HG02678 (cell line): Measurements from ENCODE around the gene SIRT6.
"Not testable (repeated sequence)": the region's sequence is repeated elsewhere in the genome, so short reads cannot be mapped to it uniquely, and the experiment has no call there.

Experiments
- ATAC-seq: cut with Tn5 transposase; IDR thresholded peaks from one replicate; pipeline ENCODE4 v1.9.1; 2021; ENCODE audit warnings: mild to moderate bottlenecking, moderate library complexity; ENCODE audit not compliant: unreplicated experiment

The SIRT6 gene

DNA sequence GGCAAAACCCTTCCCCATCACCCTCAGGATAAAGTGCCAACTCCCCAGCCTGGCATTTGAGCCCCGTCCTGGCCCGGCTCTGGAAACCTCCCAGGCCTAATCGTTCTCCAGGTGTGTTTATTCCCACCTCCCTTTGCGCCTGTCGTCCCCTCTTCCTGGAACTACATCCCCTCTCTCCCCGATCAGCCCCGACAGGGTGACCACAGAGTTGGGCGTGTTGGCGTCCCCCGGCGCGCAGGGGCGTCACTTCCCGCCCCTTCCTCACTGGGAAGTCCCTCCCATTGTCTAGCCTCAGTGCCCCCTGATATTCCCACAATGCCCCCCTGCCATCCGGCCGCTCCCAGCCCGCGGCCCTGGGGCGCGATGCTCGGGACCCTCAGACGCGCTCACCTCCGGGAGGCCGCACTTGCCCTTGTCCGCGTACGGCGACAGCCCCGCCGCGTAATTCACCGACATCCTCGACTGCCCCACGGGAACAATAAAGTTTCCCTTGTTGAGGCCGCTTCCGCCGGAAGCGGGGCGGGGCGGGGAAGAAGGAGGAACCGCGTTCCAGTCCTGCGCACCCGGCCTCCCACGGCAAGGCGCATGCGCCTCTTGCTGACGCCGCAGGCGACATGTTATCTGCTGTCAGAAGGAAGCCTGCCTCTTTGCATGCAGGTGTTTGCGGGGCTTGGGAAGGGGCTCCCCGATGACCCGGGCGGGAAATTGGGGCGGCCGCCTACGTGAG, at the start of gene SIRT6, which contains the start of gene ANKRD24:
Gene SIRT6 (minus strand): TSS at position 480 of the 727 bp plus-strand sequence. CDS start 24 bp downstream, at position 456.
Gene ANKRD24 (plus strand): TSS at position 606 of the 727 bp plus-strand sequence. CDS start 3,737 bp downstream, outside the sequence.
- peak; percentile 76 for ATAC-seq

DNA sequence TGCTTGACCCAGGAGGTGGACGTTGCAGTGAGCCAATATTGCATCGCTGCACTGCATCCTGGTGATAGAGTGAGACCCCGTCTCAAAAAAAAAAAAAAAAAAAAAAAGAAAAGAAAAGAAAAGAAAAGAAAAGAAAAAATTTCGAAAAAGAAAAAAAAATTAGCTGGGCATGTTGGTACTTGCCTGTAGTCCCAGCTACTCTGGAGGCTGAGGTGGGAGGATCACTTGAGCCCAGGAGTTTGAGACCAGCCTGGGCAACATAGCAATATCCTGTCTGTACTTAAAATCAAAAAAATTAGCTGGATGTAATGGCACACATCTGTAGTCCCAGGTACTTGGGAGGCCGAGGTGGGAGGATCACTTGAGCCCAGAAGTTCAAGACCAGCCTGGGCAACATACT, 49.8 kb upstream of the SIRT6 start:
- ATAC-seq, result not testable (repeated sequence)

DNA sequence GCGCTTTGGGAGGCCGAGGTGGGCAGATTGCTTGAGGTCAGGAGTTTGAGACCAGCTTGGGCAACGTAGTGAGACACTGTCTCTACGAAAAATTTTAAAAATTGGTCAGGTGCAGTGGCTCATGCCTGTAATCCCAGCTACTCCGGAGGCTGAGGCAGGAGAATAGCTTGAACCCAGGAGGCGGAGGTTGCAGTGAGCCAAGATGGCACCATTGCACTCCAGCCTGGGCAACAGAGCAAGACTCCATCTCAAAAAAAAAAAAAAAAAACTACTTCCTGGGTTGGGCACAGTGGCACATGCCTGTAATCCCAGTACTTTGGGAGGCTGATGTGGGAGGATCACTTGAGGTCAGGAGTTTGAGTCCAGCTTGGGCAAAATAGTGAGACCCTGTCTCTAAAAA, 49.2 kb upstream of the SIRT6 start:
- ATAC-seq, result not testable (repeated sequence)

DNA sequence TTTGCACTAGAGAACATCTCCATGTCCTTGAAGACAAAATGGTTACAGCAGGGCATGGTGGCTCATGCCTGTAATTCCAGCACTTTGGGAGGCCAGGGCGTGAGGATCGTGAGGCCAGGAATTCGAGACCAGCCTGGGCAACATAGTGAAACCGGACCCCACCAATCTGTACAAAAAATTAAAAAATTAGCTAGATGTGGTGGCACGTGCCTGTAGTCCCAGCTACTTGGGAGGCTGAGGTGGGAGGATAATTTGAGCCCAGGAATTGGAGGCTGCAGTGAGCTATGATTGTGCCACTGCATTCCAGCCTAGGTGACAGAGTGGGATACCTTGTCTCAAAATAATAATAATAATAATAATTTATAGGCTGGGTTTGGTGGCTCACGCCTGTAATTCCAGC, 47.9 kb upstream of the SIRT6 start:
- not testable (repeated sequence) for ATAC-seq

DNA sequence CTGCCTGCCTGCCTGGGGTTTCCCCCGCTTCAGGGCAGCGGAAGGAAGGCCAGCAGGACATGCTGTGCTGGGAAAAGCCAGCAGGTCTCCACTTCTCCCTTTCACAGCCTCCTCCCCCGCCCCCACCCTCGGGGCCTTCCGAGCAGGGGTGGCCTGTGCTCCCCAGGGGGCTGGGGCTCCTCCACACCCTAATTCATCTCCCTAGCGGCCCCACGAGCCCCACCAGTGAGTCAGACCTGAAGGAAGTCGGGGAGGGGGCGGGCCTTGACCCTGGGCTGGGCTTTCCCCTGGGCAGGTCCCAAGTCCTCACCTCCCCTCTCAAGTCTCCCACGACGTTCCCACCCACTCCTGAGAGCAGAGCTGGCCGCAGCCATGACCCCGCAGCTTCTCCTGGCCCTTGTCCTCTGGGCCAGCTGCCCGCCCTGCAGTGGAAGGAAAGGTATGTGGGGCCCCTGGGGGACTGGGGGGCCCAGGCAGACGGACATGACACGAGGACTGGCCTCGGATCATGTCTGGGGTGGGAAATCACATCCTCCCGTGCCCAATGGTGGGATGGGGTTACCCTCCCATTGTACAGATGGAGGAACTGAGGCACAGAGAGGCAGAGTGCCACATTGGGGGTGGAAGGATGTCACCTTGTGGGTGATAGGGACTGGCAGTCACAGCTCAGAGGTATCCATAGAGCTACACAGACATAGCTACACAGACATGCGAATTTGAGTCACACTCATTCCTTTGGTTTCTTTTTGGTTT, 47.0 kb upstream of the SIRT6 start, which contains the start of gene EBI3:
Gene EBI3 (plus strand): TSS at position 345 of the 753 bp plus-strand sequence. CDS start 28 bp downstream, at position 373.
- peak; percentile 55 for ATAC-seq

DNA sequence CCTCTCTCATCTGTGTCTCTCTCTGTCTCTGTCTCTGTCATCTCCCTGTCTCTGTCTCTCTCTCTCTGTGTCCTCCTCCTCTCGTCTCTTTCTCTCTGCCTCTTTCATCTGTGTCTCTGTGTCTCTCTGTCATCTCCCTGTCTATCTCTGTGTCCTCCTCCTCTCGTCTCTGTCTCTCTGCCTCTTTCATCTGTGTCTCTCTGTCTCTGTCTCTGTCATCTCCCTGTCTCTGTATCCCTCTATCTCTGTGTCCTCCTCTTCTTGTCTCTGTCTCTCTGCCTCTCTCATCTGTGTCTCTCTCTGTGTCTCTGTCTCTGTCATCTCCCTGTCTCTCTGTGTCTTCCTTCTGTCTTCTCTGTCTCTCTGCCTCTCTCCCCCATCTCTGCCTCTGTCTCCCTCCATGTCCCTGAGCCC, 46.4 kb upstream of the SIRT6 start:
- no peak for ATAC-seq

DNA sequence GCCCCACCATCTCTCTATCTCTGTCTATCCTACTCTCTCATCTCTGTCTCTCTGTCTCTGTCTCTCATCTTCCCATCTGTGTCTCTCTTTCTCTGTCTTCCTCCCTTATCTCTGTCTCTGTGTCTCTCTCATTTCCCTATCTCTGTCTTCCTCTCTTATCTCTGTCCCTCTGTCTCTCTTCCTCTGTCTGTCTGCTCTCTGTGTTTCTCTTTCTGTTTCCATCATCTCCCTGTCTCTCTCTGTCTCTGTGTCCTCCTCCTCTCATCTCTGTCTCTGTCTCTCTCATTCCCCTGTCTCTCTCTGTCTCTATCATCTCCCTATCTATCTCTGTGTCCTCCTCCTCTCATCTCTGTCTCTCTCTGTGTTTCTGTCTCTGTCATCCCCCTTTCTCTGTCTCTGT, 45.4 kb upstream of the SIRT6 start:
- ATAC-seq, result no peak

DNA sequence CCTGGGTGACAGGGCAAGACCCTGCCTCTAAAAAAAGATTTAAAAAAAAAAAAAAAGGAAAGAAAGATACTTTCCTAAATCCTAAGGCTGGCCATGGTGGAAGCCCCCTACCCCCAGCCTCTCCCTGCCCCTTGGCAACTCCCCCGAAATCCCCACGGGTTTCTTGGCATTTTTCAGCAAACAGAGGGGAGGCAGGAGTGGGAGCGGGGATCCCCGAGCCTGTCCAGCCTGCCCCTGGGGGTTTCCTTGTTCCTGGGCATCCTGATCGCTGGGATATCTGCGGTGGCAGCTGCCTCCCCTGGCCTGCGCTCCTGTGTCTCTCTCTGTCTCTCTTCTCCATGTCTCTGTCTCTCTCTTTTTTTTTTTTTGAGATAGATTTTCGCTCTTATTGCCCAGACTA, 43.5 kb upstream of the SIRT6 start:
- ATAC-seq, result no peak

DNA sequence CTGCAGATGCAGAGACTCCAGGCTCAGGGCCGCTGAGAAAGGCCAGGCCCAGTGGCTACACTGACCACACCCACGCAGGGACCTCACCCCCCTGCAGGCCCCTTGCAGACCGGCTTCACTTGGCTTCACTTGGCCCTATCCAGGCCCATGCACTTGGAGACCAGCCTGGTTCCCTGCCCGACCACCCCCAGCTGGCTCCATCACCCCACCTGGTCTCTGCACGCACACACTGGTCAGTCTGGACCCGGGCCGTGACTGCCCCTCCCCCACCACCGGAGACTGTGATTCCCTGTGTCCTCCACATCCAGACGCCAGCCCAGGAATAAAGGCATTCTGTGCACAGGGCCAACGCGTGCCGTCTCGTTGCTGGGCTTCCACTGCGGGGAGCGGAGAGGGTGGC, 42.1 kb upstream of the SIRT6 start:
- ATAC-seq, result no peak

DNA sequence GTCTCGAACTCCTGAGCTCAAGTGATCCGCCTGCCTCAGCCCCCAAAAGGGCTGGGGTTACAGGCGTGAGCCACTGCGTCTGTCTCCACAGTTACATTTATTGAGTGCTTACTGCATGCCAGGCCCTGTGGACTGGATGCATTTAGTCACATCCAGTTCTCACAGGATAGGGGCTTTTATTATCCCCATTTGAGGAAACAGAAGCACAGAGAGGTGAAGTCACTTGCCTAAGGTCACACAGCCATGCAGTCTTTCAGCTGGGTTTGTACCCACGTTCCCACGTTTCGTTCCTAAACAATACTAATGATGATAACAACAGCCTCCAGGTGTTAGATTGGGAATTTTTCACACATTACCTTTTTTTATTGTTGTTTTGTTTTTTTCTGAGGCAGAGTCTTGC, 37.8 kb upstream of the SIRT6 start:
- ATAC-seq, result no peak

DNA sequence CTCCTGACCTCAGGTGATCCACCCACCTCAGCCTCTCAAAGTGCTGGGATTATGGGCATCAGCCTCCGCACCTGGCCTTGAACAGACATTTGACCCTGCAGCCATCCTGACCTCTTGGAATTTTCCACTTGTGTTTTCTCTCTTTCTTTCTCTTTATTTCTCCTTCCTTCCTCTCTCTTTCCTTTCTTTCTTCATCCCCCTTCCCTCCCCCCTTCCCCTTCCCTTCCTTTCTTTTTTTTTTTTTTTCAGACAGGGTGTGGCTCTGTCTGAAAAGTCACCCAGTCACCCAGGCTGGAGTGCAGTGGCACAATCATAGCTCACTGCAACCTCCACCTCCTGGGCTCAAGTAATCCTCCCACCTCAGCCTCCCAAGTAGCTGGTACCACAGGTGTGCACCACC, 36.2 kb upstream of the SIRT6 start:
- ATAC-seq, result not testable (repeated sequence)

DNA sequence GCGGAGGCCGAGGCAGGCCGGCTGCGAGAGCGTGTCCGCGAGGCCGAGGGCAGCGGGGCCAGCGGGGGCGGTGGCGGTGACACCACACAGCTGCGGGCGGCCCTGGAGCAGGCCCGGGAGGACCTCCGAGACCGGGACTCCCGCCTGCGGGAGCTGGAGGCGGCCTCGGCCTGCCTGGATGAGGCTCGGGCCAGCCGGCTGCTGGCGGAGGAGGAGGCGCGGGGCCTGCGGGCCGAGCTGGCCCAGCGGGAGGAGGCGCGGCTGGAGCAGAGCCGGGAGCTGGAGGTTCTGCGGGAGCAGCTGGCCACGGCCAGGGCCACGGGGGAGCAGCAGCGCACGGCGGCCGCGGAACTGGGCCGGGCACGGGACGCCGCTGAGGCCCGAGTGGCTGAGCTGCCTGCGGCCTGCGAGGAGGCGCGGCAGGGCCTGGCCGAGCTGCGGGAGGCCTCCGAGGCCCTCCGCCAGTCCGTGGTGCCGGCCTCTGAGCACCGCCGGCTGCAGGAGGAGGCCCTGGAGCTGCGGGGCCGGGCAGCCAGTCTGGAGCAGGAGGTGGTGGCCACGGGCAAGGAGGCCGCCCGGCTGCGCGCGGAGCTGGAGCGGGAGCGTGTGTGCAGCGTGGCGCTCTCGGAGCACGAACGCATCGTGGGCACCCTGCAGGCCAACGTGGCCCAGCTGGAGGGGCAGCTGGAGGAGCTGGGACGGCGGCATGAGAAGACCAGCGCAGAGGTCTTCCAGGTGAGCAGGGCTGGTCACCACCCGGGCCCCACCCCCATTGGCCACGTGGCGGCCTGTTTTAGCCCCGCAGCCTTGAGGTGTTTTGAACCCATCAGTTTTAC, 35.3 kb upstream of the SIRT6 start:
- ATAC-seq, result no peak

DNA sequence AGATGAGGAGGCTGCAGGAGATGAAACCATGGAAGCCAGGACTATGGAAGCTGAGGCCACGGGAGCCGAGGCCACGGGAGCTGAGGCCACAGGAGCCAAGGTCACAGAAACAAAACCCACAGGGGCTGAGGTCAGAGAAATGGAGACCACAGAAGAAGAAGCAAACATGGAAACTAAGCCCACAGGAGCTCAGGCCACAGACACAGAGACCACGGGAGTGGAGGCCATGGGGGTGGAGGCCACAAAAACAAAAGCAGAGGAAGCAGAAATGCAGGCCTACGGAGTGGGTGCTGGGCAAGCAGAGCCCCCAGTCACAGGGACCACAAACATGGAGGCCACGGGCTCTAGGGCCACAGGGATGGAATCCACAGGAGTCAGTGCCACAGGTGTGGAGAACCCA, 34.5 kb upstream of the SIRT6 start:
- ATAC-seq, result no peak

DNA sequence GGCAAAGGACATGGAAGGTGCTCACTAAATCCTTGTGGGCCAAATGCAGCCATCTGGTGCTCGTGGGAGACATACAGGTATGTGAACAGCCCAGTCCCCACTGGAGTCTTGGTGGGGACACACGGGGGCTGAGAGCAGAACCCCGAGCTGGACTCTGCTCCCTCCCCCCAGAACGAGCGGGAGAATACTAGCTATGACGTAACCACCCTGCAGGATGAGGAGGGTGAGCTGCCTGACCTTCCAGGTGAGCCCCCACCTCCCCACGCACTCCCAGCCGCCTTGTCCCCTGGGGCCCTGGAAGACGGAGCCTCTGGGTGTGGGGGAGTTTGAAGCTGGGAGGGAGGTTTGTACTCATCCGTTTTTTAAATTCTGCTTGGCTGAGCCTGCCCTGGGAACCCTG, 33.4 kb upstream of the SIRT6 start:
- ATAC-seq, result no peak

DNA sequence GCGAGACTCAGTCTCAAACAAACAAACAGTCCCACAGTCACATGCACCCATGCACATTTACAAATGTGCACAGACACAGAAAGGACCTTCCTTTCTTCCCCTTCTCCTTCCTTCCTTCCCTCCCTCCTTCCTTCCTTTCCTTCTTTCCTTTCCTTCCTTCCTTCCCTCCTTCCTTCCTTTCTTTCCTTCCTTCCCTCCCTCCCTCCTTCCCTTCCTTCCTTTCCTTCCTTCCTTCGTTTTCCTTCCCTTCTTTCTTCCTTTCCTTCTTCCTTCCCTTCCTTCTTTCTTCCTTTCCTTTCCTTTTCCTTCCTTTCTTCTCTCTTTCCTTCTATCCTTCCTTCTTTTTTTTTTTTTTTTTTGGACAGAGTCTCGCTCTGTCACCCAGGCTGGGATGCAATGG, 30.8 kb upstream of the SIRT6 start:
- ATAC-seq, result no peak

DNA sequence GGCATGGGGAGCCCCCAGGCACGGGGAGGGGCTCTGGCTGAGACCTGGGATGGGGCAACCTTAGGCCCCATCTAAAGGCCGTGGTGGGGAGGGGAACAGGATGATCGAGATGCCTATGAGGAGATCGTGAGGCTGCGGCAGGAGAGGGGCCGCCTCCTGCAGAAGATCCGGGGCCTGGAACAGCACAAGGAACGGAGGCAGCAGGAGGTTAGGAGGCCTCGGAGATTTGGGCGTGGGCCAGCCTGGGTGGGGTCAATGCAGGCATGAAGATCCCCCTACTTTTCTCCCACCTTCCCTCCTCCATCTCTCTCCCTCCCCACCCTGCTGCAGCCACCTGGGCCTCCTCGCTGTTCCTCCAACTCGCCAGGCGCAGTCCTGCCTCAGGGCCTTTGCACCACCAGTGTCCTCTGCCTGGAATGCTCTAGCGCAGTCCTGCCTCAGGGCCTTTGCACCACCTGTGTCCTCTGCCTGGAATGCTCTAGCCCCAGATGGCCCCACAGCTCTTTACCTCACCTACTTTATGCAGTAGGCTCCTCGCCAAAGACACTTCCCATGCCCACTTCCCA, 27.9 kb upstream of the SIRT6 start:
- no peak for ATAC-seq

DNA sequence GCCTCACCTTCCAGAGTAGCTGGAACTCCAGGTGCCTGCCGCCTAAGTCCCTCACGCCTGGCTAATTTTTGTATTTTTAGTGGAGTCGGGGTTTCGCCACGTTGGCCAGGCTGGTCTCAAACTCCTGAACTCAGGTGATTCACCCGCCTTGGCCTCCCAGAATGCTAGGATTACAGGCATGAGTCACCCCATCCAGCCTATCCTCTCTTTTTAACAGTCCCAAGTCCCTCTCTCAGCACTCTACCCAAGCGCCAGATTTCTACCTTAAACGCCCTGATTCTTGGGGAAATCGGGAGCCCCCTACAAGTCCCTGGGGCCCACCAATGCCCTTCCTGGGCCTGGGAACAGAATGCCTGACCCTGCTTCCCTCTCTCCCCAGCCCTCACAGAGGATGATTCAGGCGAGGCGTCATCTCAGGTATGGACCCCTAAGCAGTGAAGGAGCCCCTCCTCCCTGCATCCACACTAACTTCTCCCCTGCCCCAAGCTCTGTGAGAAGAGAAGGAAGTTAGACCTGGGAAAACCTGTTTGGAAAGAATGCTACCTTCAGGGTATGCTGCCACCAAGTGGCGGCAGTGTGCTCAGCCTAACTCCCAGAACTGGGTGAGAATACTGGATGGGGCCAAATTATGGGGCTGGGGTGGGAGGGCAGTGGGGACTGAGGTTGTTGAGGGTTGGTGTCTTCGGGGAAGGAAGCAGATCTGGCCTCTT, 26.2 kb upstream of the SIRT6 start:
- ATAC-seq, result no peak

DNA sequence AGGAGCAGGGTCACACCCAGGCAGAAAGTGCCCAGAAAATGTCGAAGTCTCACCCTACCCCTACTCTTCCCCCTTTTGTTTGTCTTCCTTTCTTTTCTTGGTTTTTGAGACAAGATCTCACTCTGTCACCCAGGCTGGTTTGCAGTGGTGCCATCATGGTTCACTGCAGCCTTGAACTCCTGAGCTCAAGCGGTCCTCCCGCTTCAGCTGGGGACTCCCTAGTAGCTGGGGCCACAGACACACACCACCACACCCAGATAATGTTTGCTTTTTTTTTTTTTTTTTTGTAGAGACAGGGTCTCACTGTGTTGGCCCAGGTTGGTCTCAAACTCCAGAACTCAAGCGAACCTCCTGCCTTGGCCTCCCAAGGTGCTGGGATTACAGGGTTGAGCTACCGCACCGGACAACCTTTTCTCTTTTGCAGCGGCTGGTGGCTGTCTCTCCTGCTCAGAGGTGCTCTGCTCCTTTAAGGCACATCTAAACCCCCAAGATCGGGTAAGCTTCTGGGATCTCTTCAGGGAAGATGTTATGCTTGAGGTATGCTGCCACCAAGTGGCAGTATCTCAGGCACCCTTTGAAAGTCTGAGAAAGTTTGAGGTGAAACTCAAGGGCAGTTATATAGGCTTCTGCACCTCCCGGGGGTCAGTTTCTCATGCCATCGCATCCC, 24.6 kb upstream of the SIRT6 start:
- ATAC-seq, result no peak

DNA sequence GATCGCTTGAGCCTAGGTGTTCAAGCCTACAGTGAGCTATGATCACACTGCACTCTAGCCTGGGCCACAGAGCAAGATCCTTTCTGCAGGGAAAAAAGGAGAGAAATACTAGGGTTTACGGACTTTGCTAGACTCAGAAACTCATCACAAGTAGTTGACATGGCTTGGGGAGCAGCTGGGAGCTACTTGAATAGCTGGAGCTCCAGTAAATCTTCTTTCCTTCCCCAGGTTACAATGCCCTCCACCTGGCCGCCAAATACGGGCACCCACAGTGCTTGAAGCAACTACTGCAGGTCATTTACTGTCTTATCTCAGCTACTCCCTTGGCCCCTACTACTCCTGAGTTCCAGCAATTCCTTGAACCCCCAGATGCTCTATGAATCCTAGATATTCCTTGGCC, 19.4 kb upstream of the SIRT6 start:
- no peak for ATAC-seq
